Hepatocyte (in vitro differentiated cells): ENCODE data around the gene ZBTB21. TPM values are rescaled to one million over a fixed set of nuclear protein-coding genes. Genes with fewer than 3 reads are reported as not detected.

Source experiments
- DNase-seq: peaks from one replicate; pipeline ENCODE4 v3.0.0-alpha.2; 2016; ENCODE audit warnings: low spot score
- H2AFZ ChIP-seq: fragments of 200-600 bp; sonication (generic); 2 replicates; pipeline ENCODE4 v1.6.0; 2016; ENCODE audit warnings: antibody characterized with exemption, mild to moderate bottlenecking
- H3K27ac ChIP-seq: fragments of 200-600 bp; sonication (generic); 2 replicates; pipeline ENCODE4 v1.5.1; 2016; ENCODE audit warnings: mild to moderate bottlenecking
- H3K27me3 ChIP-seq: fragments of 200-600 bp; sonication (generic); 2 replicates; pipeline ENCODE4 v1.6.1; 2016
- H3K36me3 ChIP-seq: fragments of 200-600 bp; sonication (generic); replicated peaks from 2 replicates; pipeline ENCODE4 v1.5.1; 2016; ENCODE audit warnings: low read depth; ENCODE audit not compliant: insufficient read depth
- H3K4me1 ChIP-seq: fragments of 200-600 bp; sonication (generic); 2 replicates; pipeline ENCODE4 v1.5.1; 2016; ENCODE audit warnings: mild to moderate bottlenecking, moderate library complexity; ENCODE audit not compliant: insufficient read depth
- H3K4me2 ChIP-seq: fragments of 200-600 bp; sonication (generic); 2 replicates; pipeline ENCODE4 v1.6.0; 2016
- H3K4me3 ChIP-seq: fragments of 200-600 bp; sonication (generic); 2 replicates; pipeline ENCODE4 v1.5.1; 2016; ENCODE audit warnings: mild to moderate bottlenecking
- H3K79me2 ChIP-seq: fragments of 200-600 bp; sonication (generic); 2 replicates; pipeline ENCODE4 v1.6.0; 2017; ENCODE audit warnings: mild to moderate bottlenecking
- H3K9me2 ChIP-seq: fragments of 200-600 bp; sonication (generic); replicated peaks from 2 replicates; pipeline ENCODE4 v1.6.0; 2017; ENCODE audit warnings: mild to moderate bottlenecking; ENCODE audit not compliant: insufficient read depth
- H3K9me3 ChIP-seq: fragments of 200-600 bp; sonication (generic); 2 replicates; pipeline ENCODE4 v1.5.1; 2016; ENCODE audit warnings: low read depth, mild to moderate bottlenecking
- H4K20me1 ChIP-seq: fragments of 200-600 bp; sonication (generic); 2 replicates; pipeline ENCODE4 v1.6.0; 2016; ENCODE audit warnings: mild to moderate bottlenecking; ENCODE audit not compliant: insufficient read depth, poor library complexity, severe bottlenecking
- CTCF ChIP-seq: fragments of 200-600 bp; sonication (generic); IDR thresholded peaks from 2 replicates; pipeline ENCODE4 v1.5.1; 2016; ENCODE audit warnings: antibody characterized with exemption, mild to moderate bottlenecking; ENCODE audit not compliant: poor library complexity
- EZH2 ChIP-seq: fragments of 200-600 bp; sonication (generic); IDR thresholded peaks from 2 replicates; pipeline ENCODE4 v1.6.1; 2016; ENCODE audit warnings: antibody characterized with exemption, mild to moderate bottlenecking, borderline replicate concordance
- EZH2phosphoT487 ChIP-seq: fragments of 200-600 bp; sonication (generic); IDR thresholded peaks from one replicate; pipeline ENCODE4 v1.6.1; 2018; ENCODE audit warnings: antibody characterized with exemption, mild to moderate bottlenecking, low read depth, moderate library complexity; ENCODE audit not compliant: unreplicated experiment, severe bottlenecking
- WGBS: methylation state at CpG from one replicate; pipeline ENCODE4 v1.1.6; 2016; ENCODE audit warnings: low lambda C conversion rate; ENCODE audit errors: missing lambda C conversion rate; 5-methylcytosine and 5-hydroxymethylcytosine counted together
- polyA plus RNA-seq: library from polyadenylated mRNA; unstranded; fragments of >200 nt; fragmentation: Nextera tagmentation; extraction: Ambion mirVana; gene quantifications from 2 replicates; pipeline ENCODE4 v1.2.1, GENCODE V29; 2016
- total RNA-seq: library from RNA; depleted of rRNA; stranded (reverse); fragments of >200 nt; gene quantifications from 2 replicates; pipeline ENCODE4 v1.2.3, GENCODE V29; 2014

Gene ZBTB21
- total and polyA plus RNA-seq, 2 experiments from 2014 or later = 6.0 to 21.5 TPM

GRCh38 chr21:42021371-42022090 lies 11.4 kb upstream of the ZBTB21 start:
- no peak overlapping the region for H3K27ac ChIP-seq

GRCh38 chr21:42019706-42020105 lies 9.5 kb upstream of the ZBTB21 start:
- WGBS = 85% methylated on average over 6 of the region's 6 CpGs
- DNase-seq = no peak
- Histone ChIP-seq H3K9me3 (no peaks in the 10 kb centered on the region), H3K9me2 (no peaks in the 10 kb centered on the region), H3K36me3 (no peaks in the 10 kb centered on the region), H3K27ac (no peak overlapping the region), H3K4me2 (no peak overlapping the region), H2AFZ (no peak overlapping the region), H3K4me3 (no peak overlapping the region), H3K79me2 (no peaks in the 10 kb centered on the region), H3K27me3 (no peaks in the 10 kb centered on the region), H3K4me1 (no peaks in the 10 kb centered on the region), H4K20me1 (no peaks in the 10 kb centered on the region)
- no peak for TF ChIP-seq EZH2
- no peak for TF ChIP-seq EZH2phosphoT487

More at GRCh38 chr21:42021371-42022090, 11.4 kb upstream of the ZBTB21 start:
- H3K9me3 ChIP-seq = no peaks in the 10 kb centered on the region
- H4K20me1 ChIP-seq = no peaks in the 10 kb centered on the region
- 74% methylated on average over 20 of the region's 20 CpGs for WGBS
- H3K79me2 ChIP-seq = no peaks in the 10 kb centered on the region
- DNase-seq = no peak
- no peaks in the 10 kb centered on the region for H3K27me3 ChIP-seq
- no peaks in the 10 kb centered on the region for H3K36me3 ChIP-seq
- no peaks in the 10 kb centered on the region for H3K4me1 ChIP-seq
- no peak overlapping the region for H3K4me2 ChIP-seq
- H2AFZ ChIP-seq = no peak overlapping the region
- no peaks in the 10 kb centered on the region for H3K9me2 ChIP-seq
- no peak for TF ChIP-seq EZH2
- H3K4me3 ChIP-seq = no peak overlapping the region

GRCh38 chr21:42019101-42019605 lies 9.0 kb upstream of the ZBTB21 start:
- Histone ChIP-seq H3K27ac (no peak overlapping the region), H3K27me3 (no peaks in the 10 kb centered on the region), H3K4me1 (no peaks in the 10 kb centered on the region), H3K36me3 (no peaks in the 10 kb centered on the region), H3K9me3 (no peaks in the 10 kb centered on the region), H2AFZ (no peak overlapping the region), H3K9me2 (no peaks in the 10 kb centered on the region), H3K4me2 (no peak overlapping the region), H3K4me3 (no peak overlapping the region), H3K79me2 (no peaks in the 10 kb centered on the region), H4K20me1 (no peaks in the 10 kb centered on the region)
- DNase-seq = no peak
- no peak for TF ChIP-seq CTCF
- TF ChIP-seq EZH2 = no peak
- no peak for TF ChIP-seq EZH2phosphoT487
- WGBS = 86% methylated on average over 11 of the region's 11 CpGs

GRCh38 chr21:42017022-42017421 lies 6.9 kb upstream of the ZBTB21 start:
- no peak overlapping the region for H3K4me2 ChIP-seq
- H3K4me3 ChIP-seq = no peak overlapping the region
- WGBS = 88% methylated on average over 2 of the region's 2 CpGs
- H2AFZ ChIP-seq = no peak overlapping the region
- no peaks in the 10 kb centered on the region for H3K4me1 ChIP-seq
- H3K9me3 ChIP-seq = no peaks in the 10 kb centered on the region
- H3K79me2 ChIP-seq = no peaks in the 10 kb centered on the region
- no peak for TF ChIP-seq CTCF
- no peak for TF ChIP-seq EZH2
- TF ChIP-seq EZH2phosphoT487 = no peak
- DNase-seq = no peak
- H4K20me1 ChIP-seq = no peaks in the 10 kb centered on the region
- H3K9me2 ChIP-seq = no peaks in the 10 kb centered on the region
- no peaks in the 10 kb centered on the region for H3K36me3 ChIP-seq
- H3K27ac ChIP-seq = no peak overlapping the region
- H3K27me3 ChIP-seq = no peaks in the 10 kb centered on the region
